ENCODE results near the gene EXOC2.

Gene EXOC2

DNA sequence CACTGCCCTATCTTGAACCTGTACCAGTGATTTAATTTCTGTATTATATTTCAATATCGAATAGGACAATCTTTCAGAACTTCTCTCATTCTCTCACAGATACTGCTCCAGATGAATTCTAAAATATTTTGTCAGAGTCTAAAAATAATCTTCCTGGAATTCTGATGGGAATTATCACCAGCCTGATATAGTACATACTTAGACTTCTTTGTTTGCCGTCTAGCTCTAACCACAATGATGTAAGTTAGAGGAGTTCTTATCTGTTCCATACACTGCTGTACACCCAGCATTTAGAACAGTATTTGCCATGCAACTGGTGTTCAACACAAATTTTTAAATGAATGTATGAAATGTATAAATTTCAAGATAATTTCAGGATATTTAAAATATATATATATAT is 34.7 kb downstream of the EXOC2 start:
- TF ChIP-seq, protein P1, sequence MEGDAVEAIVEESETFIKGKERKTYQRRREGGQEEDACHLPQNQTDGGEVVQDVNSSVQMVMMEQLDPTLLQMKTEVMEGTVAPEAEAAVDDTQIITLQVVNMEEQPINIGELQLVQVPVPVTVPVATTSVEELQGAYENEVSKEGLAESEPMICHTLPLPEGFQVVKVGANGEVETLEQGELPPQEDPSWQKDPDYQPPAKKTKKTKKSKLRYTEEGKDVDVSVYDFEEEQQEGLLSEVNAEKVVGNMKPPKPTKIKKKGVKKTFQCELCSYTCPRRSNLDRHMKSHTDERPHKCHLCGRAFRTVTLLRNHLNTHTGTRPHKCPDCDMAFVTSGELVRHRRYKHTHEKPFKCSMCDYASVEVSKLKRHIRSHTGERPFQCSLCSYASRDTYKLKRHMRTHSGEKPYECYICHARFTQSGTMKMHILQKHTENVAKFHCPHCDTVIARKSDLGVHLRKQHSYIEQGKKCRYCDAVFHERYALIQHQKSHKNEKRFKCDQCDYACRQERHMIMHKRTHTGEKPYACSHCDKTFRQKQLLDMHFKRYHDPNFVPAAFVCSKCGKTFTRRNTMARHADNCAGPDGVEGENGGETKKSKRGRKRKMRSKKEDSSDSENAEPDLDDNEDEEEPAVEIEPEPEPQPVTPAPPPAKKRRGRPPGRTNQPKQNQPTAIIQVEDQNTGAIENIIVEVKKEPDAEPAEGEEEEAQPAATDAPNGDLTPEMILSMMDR (conservative IDR thresholded peaks at IDR 0.05): no peak
- H3K27ac ChIP-seq: no peak overlapping the region

DNA sequence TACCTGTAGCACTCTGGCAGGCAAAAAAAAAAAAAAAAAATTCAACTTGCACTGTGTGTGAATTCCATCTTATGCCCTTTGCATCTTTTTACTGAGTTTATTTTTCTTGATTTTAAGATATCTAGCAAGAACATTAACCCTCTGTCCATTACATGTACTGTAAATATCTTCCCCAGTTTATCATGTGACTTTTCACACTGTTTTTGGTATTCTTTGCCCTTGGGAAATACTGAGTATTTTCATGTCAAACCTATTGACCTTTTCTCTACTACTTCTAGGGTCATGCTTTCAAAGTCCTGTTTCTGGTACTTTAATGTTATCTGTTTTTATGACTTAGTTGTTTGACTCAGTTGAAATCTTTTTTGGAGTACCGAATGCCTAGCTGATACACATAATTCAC is 35.2 kb downstream of the EXOC2 start:
- TF ChIP-seq, protein P1 (conservative IDR thresholded peaks at IDR 0.05): no peak
- H3K27ac ChIP-seq: no peak overlapping the region

DNA sequence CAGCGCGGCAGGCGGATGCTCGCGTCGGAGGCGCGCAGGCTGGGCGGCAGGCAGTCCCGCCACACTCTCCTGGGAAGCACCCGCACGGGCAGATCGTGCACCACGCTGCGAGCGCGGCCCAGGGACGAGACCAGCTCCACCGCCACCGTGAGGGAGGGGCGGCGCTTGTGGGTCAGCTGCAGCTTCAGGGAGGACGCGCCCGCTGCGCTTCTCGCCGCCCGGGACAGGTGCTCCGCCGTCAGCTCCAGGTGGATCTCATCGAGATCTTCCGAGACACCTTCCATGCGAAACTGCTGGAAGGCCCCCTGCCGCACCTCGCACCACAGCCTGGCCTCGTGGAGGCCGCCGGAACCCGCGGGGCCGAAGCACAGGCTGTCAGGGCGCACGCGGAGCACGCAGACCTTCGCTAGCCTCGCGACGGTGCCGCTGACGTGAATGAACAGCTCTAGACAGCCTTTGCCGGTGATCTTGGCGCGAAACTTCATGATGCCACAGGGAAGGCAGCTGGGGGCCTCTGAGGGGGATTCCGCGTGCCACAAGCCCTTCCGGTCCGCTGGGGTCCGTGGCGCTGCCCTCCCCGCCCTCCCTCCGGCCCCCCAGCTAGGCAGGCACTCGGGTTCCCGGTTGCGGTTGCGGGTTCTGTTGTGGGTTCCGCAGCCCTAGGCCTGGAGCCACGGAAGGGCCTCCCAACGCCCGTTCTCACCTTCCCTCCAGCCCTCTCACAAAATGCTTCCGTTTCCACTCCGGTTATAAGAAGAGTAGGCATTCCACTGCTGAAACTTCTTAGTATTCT is 36.3 kb downstream of the EXOC2 start, which contains the start of gene HUS1B:
Gene HUS1B (minus strand): TSS at position 641 of the 793 bp plus-strand sequence. CDS start 156 bp downstream, at position 485.
- TF ChIP-seq, protein P1 (conservative IDR thresholded peaks at IDR 0.05): no peak
- no peak within 1 kb of the TSS for H3K27ac ChIP-seq

DNA sequence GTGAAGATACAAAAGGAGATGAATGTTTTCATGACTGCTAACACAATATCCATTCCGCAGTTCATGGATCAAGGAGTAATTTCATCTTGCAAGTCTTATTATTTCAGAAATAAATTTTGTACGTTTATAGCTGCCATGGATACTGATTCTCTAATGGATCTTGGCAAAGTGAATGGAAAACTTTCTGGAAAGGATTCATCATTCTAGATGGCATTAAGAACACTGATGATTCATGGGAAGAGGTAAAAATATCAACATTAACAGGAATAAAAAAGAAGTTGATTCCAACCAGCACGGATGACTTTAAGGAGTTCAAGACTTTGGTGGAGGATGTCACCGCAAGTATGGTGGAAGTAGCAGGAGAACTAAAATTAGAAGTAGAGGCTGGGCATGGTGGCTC is 38.8 kb downstream of the EXOC2 start:
- TF ChIP-seq, protein P1 (conservative IDR thresholded peaks at IDR 0.05): no peak

DNA sequence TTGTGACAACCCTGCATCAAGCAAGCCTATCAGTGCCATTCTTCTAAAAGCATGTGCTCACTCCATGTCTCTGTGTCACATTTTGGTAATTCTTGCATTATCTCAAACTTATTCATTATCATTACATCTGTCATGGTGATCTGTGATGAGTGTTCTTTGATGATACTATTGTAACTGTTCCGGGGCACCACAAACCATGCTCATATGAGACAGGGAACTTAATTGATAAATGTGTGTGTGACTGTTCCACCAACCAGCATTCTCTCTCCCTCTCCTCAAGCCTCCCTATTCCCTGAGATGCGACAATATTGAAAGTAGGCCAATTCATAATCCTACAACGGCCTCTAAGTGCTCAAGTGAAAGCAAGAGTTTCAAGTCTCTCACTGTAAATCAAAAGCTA is 40.1 kb downstream of the EXOC2 start:
- no peak overlapping the region for H3K27ac ChIP-seq
- TF ChIP-seq, protein P1 (conservative IDR thresholded peaks at IDR 0.05): no peak

More for the DNA sequence above, 38.8 kb downstream of the EXOC2 start:
- H3K27ac ChIP-seq: no peak overlapping the region

DNA sequence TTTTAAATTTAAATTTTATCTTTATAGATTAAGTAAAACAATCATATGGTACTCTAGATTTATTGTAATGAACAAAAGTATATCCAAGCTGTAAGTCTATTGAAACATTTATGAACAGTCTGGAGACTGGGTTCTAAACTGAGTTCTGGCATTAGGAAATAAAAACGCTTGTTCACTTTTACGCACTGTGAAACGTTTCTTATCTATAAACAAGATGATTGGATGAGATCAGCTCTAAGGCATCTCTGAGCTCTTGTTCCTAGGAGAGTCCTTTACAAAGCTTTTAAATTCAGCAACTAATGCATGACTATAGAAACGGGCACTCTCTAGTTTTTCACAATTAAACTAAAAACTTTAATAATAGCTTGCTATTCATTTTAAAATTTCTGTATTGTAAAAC is 42.8 kb downstream of the EXOC2 start:
- TF ChIP-seq, protein P1 (conservative IDR thresholded peaks at IDR 0.05): no peak
- H3K27ac ChIP-seq: no peak overlapping the region

DNA sequence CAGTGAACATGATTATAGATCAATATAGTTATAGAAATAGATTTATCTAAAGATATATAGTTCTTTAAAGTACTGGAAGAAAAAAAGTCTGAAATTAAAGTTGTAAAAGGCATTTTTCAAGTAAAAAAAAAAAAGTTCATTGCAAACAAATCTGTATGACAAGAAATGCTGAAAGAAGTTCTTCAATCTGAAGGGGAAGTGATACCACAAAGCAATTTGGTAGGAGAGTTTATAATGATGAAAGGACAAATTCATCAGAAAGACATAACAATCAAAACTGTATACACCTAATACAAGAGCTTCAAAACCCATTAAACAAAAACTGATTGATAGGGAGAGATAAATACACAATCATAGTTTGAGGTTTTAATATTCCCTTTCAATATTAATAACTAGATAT is 50.1 kb downstream of the EXOC2 start:
- H3K27ac ChIP-seq: no peak overlapping the region
- TF ChIP-seq, protein P1 (conservative IDR thresholded peaks at IDR 0.05): no peak

Measured in VCaP (cell line).